Activated effector memory CD4-positive, alpha-beta T cell treated with anti-CD3 and anti-CD28 coated beads, Interleukin-2, amount 50 U/mL, for 16 hours (primary cell): ENCODE results near the gene INTS1.

Source experiments
- DNase-seq: peaks from one replicate; pipeline ENCODE4 v3.0.0-alpha.2; 2020

Gene INTS1

GRCh38 chr7:1542841-1543747, 38.9 kb upstream of the INTS1 start:
- DNase-seq = no peak

GRCh38 chr7:1542329-1542728, 38.1 kb upstream of the INTS1 start:
- DNase-seq = no peak

GRCh38 chr7:1541431-1542162, 37.4 kb upstream of the INTS1 start:
- no peak for DNase-seq

- no peak for DNase-seq
Measured at GRCh38 chr7:1540776-1541271, 36.6 kb upstream of the INTS1 start.

GRCh38 chr7:1539882-1540775, 35.9 kb upstream of the INTS1 start:
- no peak for DNase-seq

GRCh38 chr7:1539181-1539881, 35.1 kb upstream of the INTS1 start:
- DNase-seq = no peak

GRCh38 chr7:1538544-1539180, 34.5 kb upstream of the INTS1 start:
- no peak for DNase-seq

GRCh38 chr7:1537535-1538412, 33.6 kb upstream of the INTS1 start:
- DNase-seq = no peak

GRCh38 chr7:1536743-1537534, 32.8 kb upstream of the INTS1 start:
- DNase-seq = no peak

GRCh38 chr7:1536455-1536742, 32.2 kb upstream of the INTS1 start:
- DNase-seq = no peak

- no peak for DNase-seq
Measured at GRCh38 chr7:1535701-1536454, 31.7 kb upstream of the INTS1 start.

GRCh38 chr7:1535100-1535458, 30.9 kb upstream of the INTS1 start:
- DNase-seq = no peak

GRCh38 chr7:1534330-1535099, 30.3 kb upstream of the INTS1 start:
- no peak for DNase-seq

- DNase-seq = no peak
Measured at GRCh38 chr7:1533547-1534329, 29.5 kb upstream of the INTS1 start.

GRCh38 chr7:1533255-1533546, 29.0 kb upstream of the INTS1 start:
- DNase-seq = no peak

GRCh38 chr7:1532456-1533254, 28.5 kb upstream of the INTS1 start:
- DNase-seq = peak; percentile 87

- DNase-seq = no peak
Measured at GRCh38 chr7:1531979-1532455, 27.8 kb upstream of the INTS1 start.
